ENCODE measurements around the gene AZU1. TPM values are rescaled to one million over a fixed set of nuclear protein-coding genes. Genes with fewer than 3 reads are reported as not detected.

AZU1 gene
- total and polyA plus RNA-seq, 4 donors = 0.08 to 20.2 (median 0.99) TPM

- no peak for TF ChIP-seq TAF1 (conservative IDR thresholded peaks at IDR 0.05)
- TF ChIP-seq YY1 (IDR thresholded peaks at IDR 0.05) = no peak
- no peak for TF ChIP-seq REST (IDR thresholded peaks at IDR 0.05)
Measured at GRCh38 chr19:778910-779653, 48.6 kb upstream of the AZU1 start (continued).

GRCh38 chr19:780935-781334, 46.7 kb upstream of the AZU1 start:
- H3K27me3 ChIP-seq (ENCODE audit: control insufficient read depth in 4 of 4, insufficient read depth in 4 of 4, low read length in 3 of 4) = peaks cover 0 to 3% (median 0%) of the 10 kb centered on the region in 4 donors
- H3K4me1 ChIP-seq (ENCODE audit: control insufficient read depth in 4 of 4, insufficient read depth in 4 of 4, low read length in 3 of 4) = peaks cover 0 to 4% (median 0%) of the 10 kb centered on the region in 4 donors
- DNase-seq (ENCODE audit: low spot score) = no peak
- no peak overlapping the region for H3K27ac ChIP-seq (ENCODE audit: low read depth in 1 of 2, low read length in 2 of 2)
- no peak overlapping the region for H3K9ac ChIP-seq (ENCODE audit: low read depth in 1 of 2, low read length in 2 of 2)
- H3K4me3 ChIP-seq (ENCODE audit: low read depth in 1 of 3, low read length in 3 of 3) = no peak overlapping the region
- H3K36me3 ChIP-seq (ENCODE audit: control insufficient read depth in 4 of 4, insufficient read depth in 3 of 4, low read depth in 1 of 4, low read length in 3 of 4) = no peaks in the 10 kb centered on the region
- TF ChIP-seq ATF3 (IDR thresholded peaks at IDR 0.05) = no peak
- no peak for TF ChIP-seq HNF4A (conservative IDR thresholded peaks at IDR 0.05)
- no peak for TF ChIP-seq FOXA2 (IDR thresholded peaks at IDR 0.05)
- TF ChIP-seq NR2F2 (IDR thresholded peaks at IDR 0.05) = no peak
- no peak for TF ChIP-seq SP1 (IDR thresholded peaks at IDR 0.05)
- no peak for TF ChIP-seq JUND (IDR thresholded peaks at IDR 0.05)
- no peak for TF ChIP-seq TAF1 (conservative IDR thresholded peaks at IDR 0.05)
- TF ChIP-seq HNF4G (IDR thresholded peaks at IDR 0.05) = no peak
- no peak for TF ChIP-seq FOXA1 (IDR thresholded peaks at IDR 0.05)
- no peak for TF ChIP-seq GABPA (IDR thresholded peaks at IDR 0.05 in 1 of 2, conservative IDR thresholded peaks at IDR 0.05 in 1 of 2)
- no peak for TF ChIP-seq REST (IDR thresholded peaks at IDR 0.05)
- no peak for TF ChIP-seq RAD21 (IDR thresholded peaks at IDR 0.05)
- TF ChIP-seq ZBTB33 (IDR thresholded peaks at IDR 0.05) = no peak
- TF ChIP-seq MAX (IDR thresholded peaks at IDR 0.05) = no peak
- no peak for TF ChIP-seq CTCF (IDR thresholded peaks at IDR 0.05; ENCODE audit: low read depth, low read length, missing input control)
- TF ChIP-seq EGR1 (IDR thresholded peaks at IDR 0.05; ENCODE audit: low read depth in 2 of 2) = no peak
- TF ChIP-seq RXRA (IDR thresholded peaks at IDR 0.05) = no peak
- TF ChIP-seq YY1 (IDR thresholded peaks at IDR 0.05) = no peak
- no peaks in the 10 kb centered on the region for H3K9me3 ChIP-seq (ENCODE audit: control insufficient read depth in 4 of 4, low read length in 3 of 4)
- WGBS = 74% methylated on average over 15 of the region's 15 CpGs

Measured in liver (tissue), 9 donors.